ENCODE data around the gene HS3ST5.

DNA sequence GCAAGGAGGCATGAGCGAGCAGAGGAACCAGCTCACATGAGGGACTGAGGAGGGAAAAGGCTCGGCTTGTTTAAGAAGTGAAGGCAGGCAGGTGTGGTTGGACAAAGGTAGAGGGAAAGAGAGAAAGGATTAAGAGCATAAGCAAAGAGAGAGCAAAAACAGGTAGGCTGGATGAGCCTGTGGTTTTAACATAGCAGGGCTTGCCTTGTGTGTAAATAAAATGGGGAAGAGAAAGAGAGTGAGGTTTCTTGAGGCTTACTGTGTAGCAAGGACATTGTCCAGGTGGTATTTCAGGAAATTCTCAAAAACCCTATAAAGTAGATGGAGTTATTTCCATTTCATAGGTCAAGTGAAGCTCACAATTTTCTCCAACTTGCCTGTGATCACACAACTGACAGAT lies 278.0 kb downstream of the HS3ST5 start:
- TF ChIP-seq EZH2 (IDR thresholded peaks at IDR 0.05) (no peak), POLR2AphosphoS5 (IDR thresholded peaks at IDR 0.05; ENCODE audit: borderline replicate concordance, low read depth, low read length) (no peak), FOXP2 (optimal IDR thresholded peaks at IDR 0.05; ENCODE audit: control extremely low read depth, extremely low read length, insufficient read depth) (no peak)
